ENCODE results near the gene SEPTIN11.

DNA sequence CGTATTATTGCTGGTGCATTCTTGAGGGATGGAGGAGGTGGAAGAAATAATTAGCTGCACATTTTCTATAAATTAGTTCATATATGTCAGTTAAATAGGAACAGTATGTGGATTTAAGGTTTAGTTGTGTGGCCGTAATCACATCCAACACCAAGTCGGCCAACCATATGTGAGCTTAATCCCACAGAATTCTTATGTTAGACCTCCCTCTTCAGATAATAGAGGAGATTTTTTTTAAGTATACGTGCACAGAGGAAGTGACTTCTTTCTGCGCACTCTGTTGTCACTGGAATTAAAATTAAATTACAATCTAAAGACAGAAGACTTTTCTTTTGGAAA lies 2.1 kb downstream of the SEPTIN11 start:
- TF ChIP-seq, protein P1, sequence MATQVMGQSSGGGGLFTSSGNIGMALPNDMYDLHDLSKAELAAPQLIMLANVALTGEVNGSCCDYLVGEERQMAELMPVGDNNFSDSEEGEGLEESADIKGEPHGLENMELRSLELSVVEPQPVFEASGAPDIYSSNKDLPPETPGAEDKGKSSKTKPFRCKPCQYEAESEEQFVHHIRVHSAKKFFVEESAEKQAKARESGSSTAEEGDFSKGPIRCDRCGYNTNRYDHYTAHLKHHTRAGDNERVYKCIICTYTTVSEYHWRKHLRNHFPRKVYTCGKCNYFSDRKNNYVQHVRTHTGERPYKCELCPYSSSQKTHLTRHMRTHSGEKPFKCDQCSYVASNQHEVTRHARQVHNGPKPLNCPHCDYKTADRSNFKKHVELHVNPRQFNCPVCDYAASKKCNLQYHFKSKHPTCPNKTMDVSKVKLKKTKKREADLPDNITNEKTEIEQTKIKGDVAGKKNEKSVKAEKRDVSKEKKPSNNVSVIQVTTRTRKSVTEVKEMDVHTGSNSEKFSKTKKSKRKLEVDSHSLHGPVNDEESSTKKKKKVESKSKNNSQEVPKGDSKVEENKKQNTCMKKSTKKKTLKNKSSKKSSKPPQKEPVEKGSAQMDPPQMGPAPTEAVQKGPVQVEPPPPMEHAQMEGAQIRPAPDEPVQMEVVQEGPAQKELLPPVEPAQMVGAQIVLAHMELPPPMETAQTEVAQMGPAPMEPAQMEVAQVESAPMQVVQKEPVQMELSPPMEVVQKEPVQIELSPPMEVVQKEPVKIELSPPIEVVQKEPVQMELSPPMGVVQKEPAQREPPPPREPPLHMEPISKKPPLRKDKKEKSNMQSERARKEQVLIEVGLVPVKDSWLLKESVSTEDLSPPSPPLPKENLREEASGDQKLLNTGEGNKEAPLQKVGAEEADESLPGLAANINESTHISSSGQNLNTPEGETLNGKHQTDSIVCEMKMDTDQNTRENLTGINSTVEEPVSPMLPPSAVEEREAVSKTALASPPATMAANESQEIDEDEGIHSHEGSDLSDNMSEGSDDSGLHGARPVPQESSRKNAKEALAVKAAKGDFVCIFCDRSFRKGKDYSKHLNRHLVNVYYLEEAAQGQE (IDR thresholded peaks at IDR 0.05; ENCODE audit: low read depth): no peak
- TF ChIP-seq CEBPB (IDR thresholded peaks at IDR 0.05) (no peak), ZBTB7A (IDR thresholded peaks at IDR 0.05; ENCODE audit: low read depth) (no peak), RAD21 (IDR thresholded peaks at IDR 0.05; ENCODE audit: low read depth) (no peak), YY1 (IDR thresholded peaks at IDR 0.05; ENCODE audit: low read depth) (no peak), TAF1 (IDR thresholded peaks at IDR 0.05; ENCODE audit: low read depth) (no peak), EP300 (IDR thresholded peaks at IDR 0.05; ENCODE audit: borderline replicate concordance) (no peak), TEAD4 (IDR thresholded peaks at IDR 0.05) (no peak), EGR1 (IDR thresholded peaks at IDR 0.05) (no peak), CREB1 (IDR thresholded peaks at IDR 0.05; ENCODE audit: low read depth) (no peak), TCF12 (IDR thresholded peaks at IDR 0.05; ENCODE audit: low read depth) (no peak), NFIC (IDR thresholded peaks at IDR 0.05) (no peak)
- TF ChIP-seq, protein P2, sequence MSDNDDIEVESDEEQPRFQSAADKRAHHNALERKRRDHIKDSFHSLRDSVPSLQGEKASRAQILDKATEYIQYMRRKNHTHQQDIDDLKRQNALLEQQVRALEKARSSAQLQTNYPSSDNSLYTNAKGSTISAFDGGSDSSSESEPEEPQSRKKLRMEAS (IDR thresholded peaks at IDR 0.05): no peak
